Peyer's patch (tissue), 4 donors: ENCODE data around the gene CDX2. TPM values are rescaled to one million over a fixed set of nuclear protein-coding genes. Genes with fewer than 3 reads are reported as not detected.

ENCODE experiments used
- DNase-seq, 3 donors: peaks; one replicate each; pipeline ENCODE4 v3.0.0-alpha.2; 2017 to 2019
- H3K27ac ChIP-seq, 4 donors: fragments of 200-600 bp; sonication (generic); one replicate each; pipeline ENCODE4 v1.5.1; 2016 to 2019
- H3K27me3 ChIP-seq, 2 donors: fragments of 200-600 bp; sonication (generic); one replicate each; pipeline ENCODE4 v1.5.1; 2019
- H3K36me3 ChIP-seq, 3 donors: fragments of 200-600 bp; sonication (generic); one replicate each; pipeline ENCODE4 v1.5.1; 2016 to 2019
- H3K4me1 ChIP-seq, 4 donors: fragments of 200-600 bp; sonication (generic); one replicate each; pipeline ENCODE4 v1.5.1; 2016 to 2019
- H3K4me3 ChIP-seq, 4 donors: fragments of 200-600 bp; sonication (generic); 1 replicate in 3 of 4; 2 replicates in 1 of 4; pipeline ENCODE4 v1.5.1; 2016 to 2019; ENCODE audit warnings: mild to moderate bottlenecking in 1 of 4
- H3K9me3 ChIP-seq, 4 donors: fragments of 200-600 bp; sonication (generic); one replicate each; pipeline ENCODE4 v1.5.1; 2016 to 2019; ENCODE audit warnings: mild to moderate bottlenecking in 1 of 4
- POLR2A ChIP-seq, 2 donors: fragments of 450-650 bp; IDR thresholded peaks; one replicate each; pipeline ENCODE4 v1.5.1; 2017; ENCODE audit warnings: antibody characterized with exemption in 2 of 2, mild to moderate bottlenecking in 2 of 2, moderate library complexity in 2 of 2
- total RNA-seq, 4 donors: library from RNA; depleted of rRNA; stranded (reverse); fragments of >200 nt; gene quantifications; one replicate each; pipeline ENCODE4 v1.1.0, GENCODE V29; 2016
- TF ChIP-seq, protein P1 (sequence below), 6 experiments: fragments of 450-650 bp in 4 of 6; fragments of 200-600 bp in 2 of 6; sonication (generic) in 1 of 6; IDR thresholded peaks; one replicate each; pipeline ENCODE4 v1.5.1; 2017 to 2019; ENCODE audit warnings: antibody characterized with exemption in 6 of 6, mild to moderate bottlenecking in 3 of 6, moderate library complexity in 1 of 6

Gene CDX2
- total RNA-seq, 4 donors from 2014 or later: 33.0 to 182 (median 136) TPM

DNA sequence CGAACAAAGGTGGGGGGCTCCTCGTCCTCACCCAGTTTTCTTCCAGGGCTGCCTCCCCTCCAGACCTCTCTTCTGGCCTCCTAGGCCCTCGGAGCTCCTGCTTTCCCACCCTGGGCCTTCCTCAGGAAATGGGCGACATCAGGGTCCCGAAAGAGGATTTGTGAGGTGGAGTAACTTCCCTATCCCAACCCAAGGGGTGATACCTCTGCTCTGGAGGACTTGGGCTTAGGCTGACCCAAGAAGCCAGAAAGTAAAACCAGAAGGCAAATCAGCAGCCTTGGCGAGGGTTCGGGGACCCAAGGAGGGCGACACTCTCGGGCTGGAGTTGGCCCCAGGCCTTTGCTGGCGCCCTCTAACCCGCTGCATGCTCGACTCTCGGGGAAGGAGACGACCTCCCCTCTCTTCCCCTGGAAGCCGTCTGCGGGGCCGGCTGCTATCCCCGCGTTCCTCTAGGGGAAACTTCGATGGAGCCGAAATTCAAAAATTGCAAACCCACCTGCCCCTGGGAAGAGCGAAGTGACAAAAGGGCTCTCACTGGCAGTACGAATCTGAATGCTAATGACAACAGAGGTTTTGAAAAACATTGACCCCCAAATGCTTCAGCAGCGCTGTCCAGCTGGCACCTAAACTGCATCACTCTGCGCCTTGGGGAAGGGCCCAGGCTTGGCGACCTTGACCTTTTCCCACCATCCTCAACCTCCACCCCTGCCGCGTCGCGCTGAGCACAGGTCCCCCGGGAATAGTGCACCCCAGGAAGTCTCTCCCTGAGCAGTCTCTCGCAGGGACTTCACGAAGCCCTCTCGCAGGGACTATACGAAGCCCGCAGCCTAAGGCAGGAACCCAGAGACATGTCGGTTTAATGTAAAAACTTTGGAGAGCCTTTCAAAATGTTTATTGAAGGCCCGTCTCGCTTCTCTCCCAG, 46.9 kb downstream of the CDX2 start:
- no peaks in the 10 kb centered on the region for H3K36me3 ChIP-seq
- H3K4me1 ChIP-seq: peaks cover 0 to 46% (median 11%) of the 10 kb centered on the region in 4 donors
- H3K4me3 ChIP-seq: peak overlapping the region in 1 of 4 donors; percentile 38
- no peak for DNase-seq
- peaks cover 0 to 5% (median 0%) of the 10 kb centered on the region in 4 donors for H3K9me3 ChIP-seq
- peaks cover 0 to 76% of the 10 kb centered on the region in 2 donors for H3K27me3 ChIP-seq
- no peak overlapping the region for H3K27ac ChIP-seq
- TF ChIP-seq, protein P1, sequence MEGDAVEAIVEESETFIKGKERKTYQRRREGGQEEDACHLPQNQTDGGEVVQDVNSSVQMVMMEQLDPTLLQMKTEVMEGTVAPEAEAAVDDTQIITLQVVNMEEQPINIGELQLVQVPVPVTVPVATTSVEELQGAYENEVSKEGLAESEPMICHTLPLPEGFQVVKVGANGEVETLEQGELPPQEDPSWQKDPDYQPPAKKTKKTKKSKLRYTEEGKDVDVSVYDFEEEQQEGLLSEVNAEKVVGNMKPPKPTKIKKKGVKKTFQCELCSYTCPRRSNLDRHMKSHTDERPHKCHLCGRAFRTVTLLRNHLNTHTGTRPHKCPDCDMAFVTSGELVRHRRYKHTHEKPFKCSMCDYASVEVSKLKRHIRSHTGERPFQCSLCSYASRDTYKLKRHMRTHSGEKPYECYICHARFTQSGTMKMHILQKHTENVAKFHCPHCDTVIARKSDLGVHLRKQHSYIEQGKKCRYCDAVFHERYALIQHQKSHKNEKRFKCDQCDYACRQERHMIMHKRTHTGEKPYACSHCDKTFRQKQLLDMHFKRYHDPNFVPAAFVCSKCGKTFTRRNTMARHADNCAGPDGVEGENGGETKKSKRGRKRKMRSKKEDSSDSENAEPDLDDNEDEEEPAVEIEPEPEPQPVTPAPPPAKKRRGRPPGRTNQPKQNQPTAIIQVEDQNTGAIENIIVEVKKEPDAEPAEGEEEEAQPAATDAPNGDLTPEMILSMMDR (IDR thresholded peaks at IDR 0.05): no peak
- no peak for TF ChIP-seq POLR2A (IDR thresholded peaks at IDR 0.05)

DNA sequence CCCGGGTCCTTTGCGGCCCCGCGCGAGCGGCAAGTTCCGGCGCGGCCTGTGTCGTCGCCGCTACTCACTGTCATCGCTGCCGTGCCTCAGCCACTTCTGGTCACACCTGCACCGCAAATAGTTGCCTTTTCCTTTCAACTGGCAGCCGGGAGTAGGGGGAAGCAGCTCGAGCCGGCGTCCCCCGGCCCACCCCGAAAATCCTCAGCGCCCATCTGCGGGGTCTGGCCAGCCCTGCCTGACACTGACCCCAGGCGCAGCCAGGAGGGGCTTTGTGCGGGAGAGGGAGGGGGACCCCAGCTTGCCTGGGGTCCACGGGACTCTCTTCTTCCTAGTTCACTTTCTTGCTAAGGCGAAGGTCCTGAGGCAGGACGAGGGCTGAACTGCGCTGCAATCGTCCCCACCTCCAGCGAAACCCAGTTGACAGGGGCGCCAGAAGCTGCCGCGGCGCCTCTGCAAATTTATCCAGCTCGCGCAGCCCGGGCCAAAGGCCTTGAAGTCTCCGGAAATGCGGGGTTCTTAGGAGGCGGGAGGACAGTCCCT, 47.6 kb downstream of the CDX2 start:
- Histone ChIP-seq H3K27me3 (peaks cover 0 to 82% of the 10 kb centered on the region in 2 donors), H3K4me3 (peak overlapping the region; percentile 9 to 55 (median 45)), H3K9me3 (peaks cover 0 to 5% (median 0%) of the 10 kb centered on the region in 4 donors), H3K27ac (no peak overlapping the region), H3K36me3 (no peaks in the 10 kb centered on the region), H3K4me1 (peaks cover 0 to 50% (median 10%) of the 10 kb centered on the region in 4 donors)
- no peak for TF ChIP-seq POLR2A (IDR thresholded peaks at IDR 0.05)
- TF ChIP-seq, protein P1 (IDR thresholded peaks at IDR 0.05): no peak
- no peak for DNase-seq

DNA sequence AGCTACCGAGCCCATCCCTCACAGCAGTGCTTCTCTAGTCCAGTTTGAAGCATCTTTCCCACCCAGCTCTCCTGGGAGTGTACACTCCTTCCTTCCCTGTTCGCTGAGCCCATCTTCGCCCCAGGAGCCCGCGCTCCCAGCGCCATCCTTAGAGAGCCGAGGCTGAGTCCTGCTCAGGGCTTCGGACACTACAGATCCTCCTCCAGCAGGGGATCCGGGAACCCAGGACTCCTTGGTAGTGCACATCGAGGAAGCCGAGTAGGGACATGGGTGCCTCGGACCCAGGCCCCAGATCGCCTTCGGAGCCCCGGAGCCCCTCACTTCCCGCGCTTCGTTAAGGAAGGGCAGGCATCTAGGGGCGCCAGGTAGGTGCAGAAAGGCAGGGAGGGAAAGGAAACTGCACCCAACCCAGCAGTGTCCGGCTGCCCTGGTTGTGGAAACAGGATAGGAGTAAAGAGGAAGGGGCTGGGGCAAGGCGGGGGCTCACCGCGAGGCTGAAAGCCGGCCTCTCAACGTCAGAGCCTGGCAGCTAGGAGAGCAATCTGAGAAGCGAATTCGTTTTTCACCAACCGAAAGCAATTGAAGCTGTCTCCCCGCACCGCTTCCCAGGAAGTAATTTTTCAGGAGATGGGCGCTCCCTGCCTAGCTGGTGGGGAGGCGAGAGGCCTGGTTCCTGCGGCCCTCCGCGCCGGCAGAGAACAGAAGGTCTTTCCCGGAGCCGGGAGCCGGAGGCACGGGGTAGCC, 48.3 kb downstream of the CDX2 start:
- peaks cover 0 to 89% of the 10 kb centered on the region in 2 donors for H3K27me3 ChIP-seq
- no peaks in the 10 kb centered on the region for H3K36me3 ChIP-seq
- peaks cover 0 to 5% (median 0%) of the 10 kb centered on the region in 4 donors for H3K9me3 ChIP-seq
- TF ChIP-seq, protein P1 (IDR thresholded peaks at IDR 0.05): no peak
- no peak for TF ChIP-seq POLR2A (IDR thresholded peaks at IDR 0.05)
- peaks cover 0 to 50% (median 10%) of the 10 kb centered on the region in 4 donors for H3K4me1 ChIP-seq
- peak overlapping the region; percentile 9 to 55 (median 45) for H3K4me3 ChIP-seq
- DNase-seq: peak in 1 of 3 donors; percentile 56
- H3K27ac ChIP-seq: no peak overlapping the region

DNA sequence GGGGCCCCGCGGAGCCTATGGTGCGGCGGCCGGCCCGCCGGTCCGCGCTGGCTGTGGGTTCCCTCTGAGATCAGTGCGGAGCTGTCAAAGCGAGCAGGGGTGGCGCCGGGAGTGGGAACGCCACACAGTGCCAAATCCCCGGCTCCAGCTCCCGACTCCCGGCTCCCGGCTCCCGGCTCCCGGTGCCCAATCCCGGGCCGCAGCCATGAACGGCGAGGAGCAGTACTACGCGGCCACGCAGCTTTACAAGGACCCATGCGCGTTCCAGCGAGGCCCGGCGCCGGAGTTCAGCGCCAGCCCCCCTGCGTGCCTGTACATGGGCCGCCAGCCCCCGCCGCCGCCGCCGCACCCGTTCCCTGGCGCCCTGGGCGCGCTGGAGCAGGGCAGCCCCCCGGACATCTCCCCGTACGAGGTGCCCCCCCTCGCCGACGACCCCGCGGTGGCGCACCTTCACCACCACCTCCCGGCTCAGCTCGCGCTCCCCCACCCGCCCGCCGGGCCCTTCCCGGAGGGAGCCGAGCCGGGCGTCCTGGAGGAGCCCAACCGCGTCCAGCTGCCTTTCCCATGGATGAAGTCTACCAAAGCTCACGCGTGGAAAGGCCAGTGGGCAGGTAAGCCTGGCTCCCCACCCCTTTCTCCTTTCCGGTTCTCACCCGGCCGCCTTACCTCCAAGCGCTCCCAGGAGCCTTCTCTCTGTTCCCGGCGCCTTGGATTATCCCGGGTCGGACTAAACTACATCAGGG, 49.0 kb downstream of the CDX2 start, which contains the start of gene PDX1:
Gene PDX1 (plus strand): TSS at position 67 of the 743 bp plus-strand sequence. CDS start 139 bp downstream, at position 206.
- no peak within 1 kb of the TSS for H3K27ac ChIP-seq
- peaks cover 0 to 96% of the 10 kb centered on the region in 2 donors for H3K27me3 ChIP-seq
- no peaks in the 10 kb centered on the region for H3K36me3 ChIP-seq
- peak within 1 kb of the TSS in 3 of 4 donors; percentile 38 to 55 (median 52) for H3K4me3 ChIP-seq
- peaks cover 0 to 5% (median 0%) of the 10 kb centered on the region in 4 donors for H3K9me3 ChIP-seq
- peaks cover 0 to 50% (median 10%) of the 10 kb centered on the region in 4 donors for H3K4me1 ChIP-seq
- no peak for DNase-seq
- TF ChIP-seq POLR2A (IDR thresholded peaks at IDR 0.05): no peak
- TF ChIP-seq, protein P1 (IDR thresholded peaks at IDR 0.05): no peak

DNA sequence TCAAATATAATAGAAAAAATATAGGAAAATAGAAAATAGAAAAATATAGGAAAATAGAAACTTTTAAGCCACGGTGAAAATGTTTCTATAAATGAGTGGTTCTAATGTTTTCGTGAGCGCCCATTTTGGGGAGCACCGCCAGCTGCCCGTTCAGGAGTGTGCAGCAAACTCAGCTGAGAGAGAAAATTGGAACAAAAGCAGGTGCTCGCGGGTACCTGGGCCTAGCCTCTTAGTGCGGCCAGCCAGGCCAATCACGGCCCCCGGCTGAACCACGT, 49.5 kb downstream of the CDX2 start:
- Histone ChIP-seq H3K36me3 (no peaks in the 10 kb centered on the region), H3K4me3 (peak overlapping the region in 3 of 4 donors; percentile 31 to 55 (median 52)), H3K4me1 (peaks cover 0 to 48% (median 10%) of the 10 kb centered on the region in 4 donors), H3K9me3 (peaks cover 0 to 1% (median 0%) of the 10 kb centered on the region in 4 donors), H3K27me3 (peaks cover 0 to 92% of the 10 kb centered on the region in 2 donors), H3K27ac (no peak overlapping the region)
- TF ChIP-seq POLR2A (IDR thresholded peaks at IDR 0.05): no peak
- TF ChIP-seq, protein P1 (IDR thresholded peaks at IDR 0.05): no peak
- DNase-seq: peak in 2 of 3 donors; percentile 65 to 68
